K562 (cell line): ENCODE measurements around the gene TFCP2.

Experiments
- POLR2A ChIP-seq: fragments of 450-650 bp; conservative IDR thresholded peaks from 2 replicates; pipeline ENCODE4 v1.6.1; 2016
- SP1 ChIP-seq: sonication (generic); formaldehyde crosslinking; IDR thresholded peaks from 2 replicates; pipeline ENCODE4 v1.8.1; 2022; ENCODE audit warnings: mild to moderate bottlenecking, missing genetic modification reagents
- TF ChIP-seq, protein P1 (sequence below): fragments of 450-650 bp; IDR thresholded peaks from 2 replicates; pipeline ENCODE4 v1.6.1; 2018; ENCODE audit not compliant: partially characterized antibody

DNA sequence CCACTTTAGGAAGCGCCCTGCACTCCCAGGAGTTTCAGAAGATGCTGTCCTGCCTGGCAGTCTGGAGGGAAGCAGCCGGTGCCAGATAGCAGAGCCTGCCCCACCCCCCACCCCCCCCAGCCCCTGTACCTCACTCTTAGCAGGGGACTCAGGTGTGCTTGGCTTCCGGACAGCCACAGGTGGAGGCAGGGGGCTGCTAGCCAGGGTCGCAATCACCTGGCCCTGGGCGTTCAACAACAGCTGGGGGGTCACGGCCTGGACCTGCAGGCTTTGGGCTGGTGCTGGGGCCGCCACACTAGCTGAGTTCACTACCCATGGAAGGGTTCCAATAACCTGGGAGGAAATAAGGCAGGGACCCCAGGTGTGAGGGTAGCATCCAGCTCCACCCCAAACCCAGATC is 22.9 kb upstream of the TFCP2 start:
- no peak for TF ChIP-seq POLR2A
- no peak for TF ChIP-seq SP1
- TF ChIP-seq, protein P1, sequence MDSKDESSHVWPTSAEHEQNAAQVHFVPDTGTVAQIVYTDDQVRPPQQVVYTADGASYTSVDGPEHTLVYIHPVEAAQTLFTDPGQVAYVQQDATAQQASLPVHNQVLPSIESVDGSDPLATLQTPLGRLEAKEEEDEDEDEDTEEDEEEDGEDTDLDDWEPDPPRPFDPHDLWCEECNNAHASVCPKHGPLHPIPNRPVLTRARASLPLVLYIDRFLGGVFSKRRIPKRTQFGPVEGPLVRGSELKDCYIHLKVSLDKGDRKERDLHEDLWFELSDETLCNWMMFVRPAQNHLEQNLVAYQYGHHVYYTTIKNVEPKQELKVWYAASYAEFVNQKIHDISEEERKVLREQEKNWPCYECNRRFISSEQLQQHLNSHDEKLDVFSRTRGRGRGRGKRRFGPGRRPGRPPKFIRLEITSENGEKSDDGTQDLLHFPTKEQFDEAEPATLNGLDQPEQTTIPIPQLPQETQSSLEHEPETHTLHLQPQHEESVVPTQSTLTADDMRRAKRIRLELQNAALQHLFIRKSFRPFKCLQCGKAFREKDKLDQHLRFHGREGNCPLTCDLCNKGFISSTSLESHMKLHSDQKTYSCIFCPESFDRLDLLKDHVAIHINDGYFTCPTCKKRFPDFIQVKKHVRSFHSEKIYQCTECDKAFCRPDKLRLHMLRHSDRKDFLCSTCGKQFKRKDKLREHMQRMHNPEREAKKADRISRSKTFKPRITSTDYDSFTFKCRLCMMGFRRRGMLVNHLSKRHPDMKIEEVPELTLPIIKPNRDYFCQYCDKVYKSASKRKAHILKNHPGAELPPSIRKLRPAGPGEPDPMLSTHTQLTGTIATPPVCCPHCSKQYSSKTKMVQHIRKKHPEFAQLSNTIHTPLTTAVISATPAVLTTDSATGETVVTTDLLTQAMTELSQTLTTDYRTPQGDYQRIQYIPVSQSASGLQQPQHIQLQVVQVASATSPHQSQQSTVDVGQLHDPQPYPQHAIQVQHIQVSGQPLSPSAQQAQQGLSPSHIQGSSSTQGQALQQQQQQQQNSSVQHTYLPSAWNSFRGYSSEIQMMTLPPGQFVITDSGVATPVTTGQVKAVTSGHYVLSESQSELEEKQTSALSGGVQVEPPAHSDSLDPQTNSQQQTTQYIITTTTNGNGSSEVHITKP, result no peak
